ENCODE measurements around the gene RDX.

GRCh38 chr11:110295086-110295485 lies 1.3 kb downstream of the RDX start:
- no peak for TF ChIP-seq CTCF (conservative IDR thresholded peaks at IDR 0.05 in 1 of 2, IDR thresholded peaks at IDR 0.05 in 1 of 2; ENCODE audit: low read depth in 1 of 2, low read length in 2 of 2)
- TF ChIP-seq EZH2 (IDR thresholded peaks at IDR 0.05; ENCODE audit: low read length, missing control alignments) = no peak

Data from fibroblast of lung (primary cell).